Endothelial cell of umbilical vein (primary cell): ENCODE data around the gene FOXP1. TPM values are rescaled to one million over a fixed set of nuclear protein-coding genes. Genes with fewer than 3 reads are reported as not detected.

ENCODE experiments used
- BruUV-seq: library from RNA; stranded (reverse); fragments of 400-500 nt; replicated peaks from 2 replicates; lab custom pipeline; 2021; lab: Mats Ljungman, UMichigan
- CTCF ChIA-PET: fragments of 300-600, 350-600 bp; sonication (Branson Sonifier 250); formaldehyde crosslinking; loops from one replicate; lab custom pipeline; 2021; ENCODE audit warnings: antibody characterized with exemption, inconsistent platforms; lab: Charles Lee
- POLR2A ChIA-PET: fragments of 300-600, 350-600 bp; sonication (Branson Sonifier 250); formaldehyde crosslinking; loops from one replicate; lab custom pipeline; 2021; ENCODE audit warnings: antibody characterized with exemption, inconsistent platforms; lab: Charles Lee
- DNase-seq: peaks from one replicate; pipeline ENCODE4 v3.0.0-alpha.2; 2011; ENCODE audit warnings: low read depth, low spot score
- FAIRE-seq: peaks from 2 replicates; lab custom pipeline; 2011; peaks lifted over from hg19 to GRCh38; lab: Jason Lieb, UNC
- H2AFZ ChIP-seq: 2 replicates; pipeline ENCODE4 v1.6.0; 2012; ENCODE audit warnings: low read depth, low read length, control low read depth, inconsistent platforms
- H3K27ac ChIP-seq: 2 replicates; pipeline ENCODE4 v1.5.1; 2011; ENCODE audit warnings: low read depth, mild to moderate bottlenecking, control low read depth, low read length, moderate library complexity; ENCODE audit not compliant: insufficient read depth
- H3K27me3 ChIP-seq, 2 experiments: 2 replicates each; pipeline versions ENCODE4 v1.6.0 to v1.6.1; 2011; ENCODE audit warnings: low read length in 2 of 2, mixed read lengths in 1 of 2; ENCODE audit not compliant: control insufficient read depth in 2 of 2, insufficient read depth in 2 of 2
- H3K36me3 ChIP-seq, 2 experiments: 2 replicates in 1 of 2; 3 replicates in 1 of 2; pipeline ENCODE4 v1.5.1; 2011; ENCODE audit warnings: low read length in 2 of 2, mild to moderate bottlenecking in 1 of 2, moderate library complexity in 1 of 2; ENCODE audit not compliant: control insufficient read depth in 2 of 2, insufficient read depth in 2 of 2; ENCODE audit errors: extremely low read depth in 1 of 2
- H3K4me1 ChIP-seq: 3 replicates; pipeline ENCODE4 v1.5.1; 2011; ENCODE audit warnings: mild to moderate bottlenecking, low read length; ENCODE audit not compliant: control insufficient read depth, insufficient read depth; ENCODE audit errors: extremely low read depth
- H3K4me2 ChIP-seq: 2 replicates; pipeline ENCODE4 v1.6.1; 2011; ENCODE audit warnings: low read length, control low read depth, mixed read lengths; ENCODE audit not compliant: insufficient read depth
- H3K4me3 ChIP-seq, 3 experiments: fragments of 200-600 bp in 1 of 3; sonication (generic), shearing (Covaris generic) in 1 of 3; replicated peaks in 1 of 3; 2 replicates each; pipeline ENCODE4 v1.5.1; 2011 to 2016; ENCODE audit warnings: control low read depth in 3 of 3, low read length in 3 of 3, mild to moderate bottlenecking in 2 of 3, inconsistent platforms in 1 of 3, low read depth in 1 of 3, moderate library complexity in 1 of 3; ENCODE audit not compliant: insufficient read depth in 1 of 3
- H3K79me2 ChIP-seq: 2 replicates; pipeline ENCODE4 v1.6.0; 2012; ENCODE audit warnings: low read length, inconsistent platforms; ENCODE audit not compliant: control insufficient read depth, insufficient read depth
- H3K9ac ChIP-seq: replicated peaks from 2 replicates; pipeline ENCODE3; 2011; ENCODE audit warnings: low read length, control low read depth; ENCODE audit not compliant: insufficient read depth; ENCODE audit errors: extremely low read depth
- H3K9me1 ChIP-seq: replicated peaks from 3 replicates; pipeline ENCODE4 v1.6.0; 2011; ENCODE audit warnings: mild to moderate bottlenecking, low read length; ENCODE audit not compliant: control insufficient read depth, insufficient read depth; ENCODE audit errors: extremely low read depth
- H3K9me3 ChIP-seq: replicated peaks from 2 replicates; pipeline ENCODE4 v1.5.1; 2012; ENCODE audit warnings: low read length, inconsistent platforms; ENCODE audit not compliant: control insufficient read depth, insufficient read depth
- H4K20me1 ChIP-seq: replicated peaks from 2 replicates; pipeline ENCODE3; 2011; ENCODE audit warnings: mild to moderate bottlenecking, low read length; ENCODE audit not compliant: control insufficient read depth, insufficient read depth; ENCODE audit errors: extremely low read depth
- EZH2 ChIP-seq: IDR thresholded peaks from 2 replicates; pipeline ENCODE4 v1.6.1; 2012; ENCODE audit warnings: borderline replicate concordance, low read depth, mild to moderate bottlenecking, moderate library complexity, low read length, inconsistent platforms; ENCODE audit not compliant: severe bottlenecking
- FOS ChIP-seq: IDR thresholded peaks from 2 replicates; pipeline ENCODE4 v1.6.1; 2011; ENCODE audit warnings: mild to moderate bottlenecking, low read length, moderate library complexity, borderline replicate concordance; ENCODE audit not compliant: insufficient read depth
- GATA2 ChIP-seq: IDR thresholded peaks from 2 replicates; pipeline ENCODE4 v1.7.0; 2011; ENCODE audit warnings: low read depth, mild to moderate bottlenecking, moderate library complexity, mixed read lengths, low read length; ENCODE audit not compliant: insufficient read length, insufficient read depth
- JUN ChIP-seq: IDR thresholded peaks from 2 replicates; pipeline ENCODE4 v1.6.1; 2011; ENCODE audit warnings: borderline replicate concordance, low read depth; ENCODE audit not compliant: insufficient read length, insufficient read depth
- MYC ChIP-seq: IDR thresholded peaks from one replicate; pipeline ENCODE4 v1.6.1; 2011; ENCODE audit warnings: mild to moderate bottlenecking, low read depth, low read length
- POLR2A ChIP-seq: IDR thresholded peaks from 2 replicates; pipeline ENCODE4 v1.6.1; 2012; ENCODE audit warnings: low read depth, mild to moderate bottlenecking, control low read depth, low read length
- POLR2AphosphoS5 ChIP-seq: IDR thresholded peaks from 2 replicates; pipeline ENCODE4 v1.6.1; 2012; ENCODE audit warnings: low read depth, mild to moderate bottlenecking, control low read depth, low read length, moderate library complexity; ENCODE audit not compliant: insufficient read depth
- dilution Hi-C: fragments of 300-500 bp; cut with MboI; formaldehyde crosslinking; loops from one replicate; pipeline ENCODE4 v1.15.0; 2019; ENCODE audit warnings: low sequenced_read_pairs; ENCODE audit not compliant: extremely low pct_ligation_motif_present
- intact Hi-C: fragments of 100-400 bp; cut with micrococcal nuclease; formaldehyde crosslinking; loops from one replicate; pipeline ENCODE4 v1.10.0; 2022
- polyA plus RNA-seq, 4 experiments: library from polyadenylated mRNA; depleted of rRNA in 3 of 4; stranded (reverse) in 3 of 4; unstranded in 1 of 4; fragments of >200 nt; gene quantifications; 2 replicates each; pipeline versions ENCODE4 v1.2.1 to v1.2.3, GENCODE V29; 2011 to 2012; ENCODE audit warnings: missing spikeins in 1 of 4
- total RNA-seq: library from RNA; stranded (reverse); gene quantifications from 2 replicates; pipeline ENCODE4 v1.2.3, GENCODE V29; 2021
- TF ChIP-seq, protein P1 (sequence below), 2 donors: IDR thresholded peaks; 1 replicate in 1 of 2; 2 replicates in 1 of 2; pipeline ENCODE4 v1.5.1; 2011; ENCODE audit warnings: low read length in 2 of 2, mild to moderate bottlenecking in 2 of 2, moderate library complexity in 2 of 2, control low read depth in 1 of 2, inconsistent platforms in 1 of 2, low read depth in 1 of 2; ENCODE audit not compliant: insufficient read depth in 1 of 2; ENCODE audit errors: extremely low read depth in 1 of 2
- TF ChIP-seq, protein P2 (sequence below): IDR thresholded peaks from 2 replicates; pipeline ENCODE4 v1.6.1; 2011; ENCODE audit not compliant: insufficient read depth, insufficient read length

The FOXP1 gene
- total and polyA plus RNA-seq, 2 donors (not counting 3 experiments of a cell fraction or from before 2014, with no cell fraction given) = 41.0 to 107 TPM

DNA sequence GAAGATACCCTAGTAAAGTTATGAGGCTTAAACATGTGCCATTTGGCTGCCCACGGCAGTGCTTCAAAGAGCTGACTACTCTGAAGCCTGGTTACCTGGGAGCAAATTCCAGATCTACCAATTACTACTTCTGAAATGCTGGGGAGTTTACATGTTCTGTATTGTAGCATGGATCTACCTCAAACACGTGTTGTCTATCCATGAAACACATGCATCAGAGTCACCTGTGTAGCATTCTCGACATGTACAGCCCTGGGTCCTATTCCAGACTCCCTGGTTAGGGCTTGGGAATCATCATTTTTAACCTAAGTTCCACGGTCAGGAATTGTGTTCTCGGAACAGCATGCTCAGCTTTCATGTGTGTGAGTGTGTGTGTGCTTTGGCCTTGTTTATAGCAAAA, 671.8 kb downstream of the FOXP1 start:
- DNase-seq (no peak), FAIRE-seq (no peak)
- Histone ChIP-seq H3K4me1 (peaks cover under 1% of the 10 kb centered on the region), H3K9me3 (no peaks in the 10 kb centered on the region), H3K4me2 (no peak overlapping the region), H3K27me3 (peaks cover 0 to 4% of the 10 kb centered on the region in 2 experiments), H3K9ac (no peak overlapping the region), H3K79me2 (no peaks in the 10 kb centered on the region), H2AFZ (no peak overlapping the region), H3K36me3 (no peaks in the 10 kb centered on the region), H3K27ac (no peak overlapping the region), H3K9me1 (no peaks in the 10 kb centered on the region), H4K20me1 (no peaks in the 10 kb centered on the region), H3K4me3 (no peak overlapping the region)
- BruUV-seq = no TSS peak
- POLR2A ChIA-PET = no interaction called here
- CTCF ChIA-PET = no interaction called here
- TF ChIP-seq, protein P1, sequence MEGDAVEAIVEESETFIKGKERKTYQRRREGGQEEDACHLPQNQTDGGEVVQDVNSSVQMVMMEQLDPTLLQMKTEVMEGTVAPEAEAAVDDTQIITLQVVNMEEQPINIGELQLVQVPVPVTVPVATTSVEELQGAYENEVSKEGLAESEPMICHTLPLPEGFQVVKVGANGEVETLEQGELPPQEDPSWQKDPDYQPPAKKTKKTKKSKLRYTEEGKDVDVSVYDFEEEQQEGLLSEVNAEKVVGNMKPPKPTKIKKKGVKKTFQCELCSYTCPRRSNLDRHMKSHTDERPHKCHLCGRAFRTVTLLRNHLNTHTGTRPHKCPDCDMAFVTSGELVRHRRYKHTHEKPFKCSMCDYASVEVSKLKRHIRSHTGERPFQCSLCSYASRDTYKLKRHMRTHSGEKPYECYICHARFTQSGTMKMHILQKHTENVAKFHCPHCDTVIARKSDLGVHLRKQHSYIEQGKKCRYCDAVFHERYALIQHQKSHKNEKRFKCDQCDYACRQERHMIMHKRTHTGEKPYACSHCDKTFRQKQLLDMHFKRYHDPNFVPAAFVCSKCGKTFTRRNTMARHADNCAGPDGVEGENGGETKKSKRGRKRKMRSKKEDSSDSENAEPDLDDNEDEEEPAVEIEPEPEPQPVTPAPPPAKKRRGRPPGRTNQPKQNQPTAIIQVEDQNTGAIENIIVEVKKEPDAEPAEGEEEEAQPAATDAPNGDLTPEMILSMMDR (IDR thresholded peaks at IDR 0.05; ENCODE audit: extremely low read depth in 1 of 2, insufficient read depth in 1 of 2, low read depth in 1 of 2, low read length in 2 of 2) = no peak
- TF ChIP-seq GATA2 (no peak), POLR2AphosphoS5 (no peak), POLR2A (no peak), FOS (no peak), MYC (no peak), EZH2 (no peak), JUN (no peak)
- TF ChIP-seq, protein P2, sequence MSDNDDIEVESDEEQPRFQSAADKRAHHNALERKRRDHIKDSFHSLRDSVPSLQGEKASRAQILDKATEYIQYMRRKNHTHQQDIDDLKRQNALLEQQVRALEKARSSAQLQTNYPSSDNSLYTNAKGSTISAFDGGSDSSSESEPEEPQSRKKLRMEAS = no peak
- intact Hi-C loops (no loop called here), dilution Hi-C loops (no loop called here)
